Natural killer cell (primary cell): ENCODE data around the gene DCX. TPM values are rescaled to one million over a fixed set of nuclear protein-coding genes. Genes with fewer than 3 reads are reported as not detected.

ENCODE experiments used
- ATAC-seq, 3 donors: fragments of 150-1000 bp in 2 of 3; fragments of 200-7000 bp in 1 of 3; cut with Tn5 transposase; 1 replicate in 1 of 3; 2 replicates in 2 of 3; pipeline ENCODE4 v1.10.0; 2021; ENCODE audit warnings: mild to moderate bottlenecking in 2 of 3, moderate library complexity in 2 of 3
- DNase-seq, 2 donors: peaks; one replicate each; pipeline versions ENCODE4 v3.0.0 to v3.0.0-alpha.2; 2013 to 2021; ENCODE audit warnings: mixed read lengths in 1 of 2
- H3K27ac ChIP-seq: one replicate; pipeline ENCODE4 v1.5.1; 2013; ENCODE audit warnings: mild to moderate bottlenecking, low read length
- H3K27me3 ChIP-seq: one replicate; pipeline ENCODE4 v1.6.1; 2013; ENCODE audit warnings: low read length; ENCODE audit not compliant: control insufficient read depth, insufficient read depth
- H3K36me3 ChIP-seq: one replicate; pipeline ENCODE4 v1.6.1; 2013; ENCODE audit warnings: low read length; ENCODE audit not compliant: control insufficient read depth, insufficient read depth
- H3K4me1 ChIP-seq: one replicate; pipeline ENCODE4 v1.6.1; 2013; ENCODE audit warnings: low read length; ENCODE audit not compliant: control insufficient read depth, insufficient read depth
- H3K4me3 ChIP-seq: one replicate; pipeline ENCODE4 v1.5.1; 2013; ENCODE audit warnings: low read length
- H3K9me3 ChIP-seq: one replicate; pipeline ENCODE4 v1.6.1; 2013; ENCODE audit warnings: low read length; ENCODE audit not compliant: control insufficient read depth, insufficient read depth
- H3K27ac Mint-ChIP-seq, 2 donors: one replicate each; pipeline ENCODE4 v1.8.0; 2022; ENCODE audit warnings: mild to moderate bottlenecking in 2 of 2, mixed read lengths in 2 of 2, moderate library complexity in 1 of 2
- H3K27me3 Mint-ChIP-seq, 2 donors: one replicate each; pipeline ENCODE4 v1.8.0; 2022; ENCODE audit warnings: low read depth in 2 of 2, mixed read lengths in 2 of 2
- H3K36me3 Mint-ChIP-seq: one replicate; pipeline ENCODE4 v1.8.0; 2022; ENCODE audit warnings: mixed read lengths
- H3K4me1 Mint-ChIP-seq, 2 donors: one replicate each; pipeline ENCODE4 v1.8.0; 2022; ENCODE audit warnings: mixed read lengths in 2 of 2
- H3K4me3 Mint-ChIP-seq: one replicate; pipeline ENCODE4 v1.8.0; 2022; ENCODE audit warnings: mild to moderate bottlenecking, moderate library complexity, mixed read lengths
- H3K9me3 Mint-ChIP-seq, 2 donors: one replicate each; pipeline ENCODE4 v1.8.0; 2022; ENCODE audit warnings: mixed read lengths in 2 of 2
- CTCF ChIP-seq: fragments of 200-600 bp; IDR thresholded peaks from one replicate; pipeline ENCODE4 v1.8.0; 2022; ENCODE audit warnings: antibody characterized with exemption
- WGBS: methylation state at CpG from one replicate; pipeline ENCODE4 v1.1.7; 2013; ENCODE audit warnings: missing lambda C conversion rate; ENCODE audit not compliant: insufficient coverage; 5-methylcytosine and 5-hydroxymethylcytosine counted together
- intact Hi-C: fragments of 100-400 bp; cut with micrococcal nuclease; formaldehyde crosslinking; loops from one replicate; pipeline ENCODE4 v1.14.2; 2022
- total RNA-seq, 4 donors: library from RNA; stranded (reverse); fragments of 120-200 nt in 1 of 4; gene quantifications; one replicate each; pipeline versions ENCODE4 v1.2.3 to v1.2.4, GENCODE V29; 2013 to 2022

DCX gene
- total RNA-seq, 3 donors from 2014 or later (not counting 1 experiment from before 2014, with no cell fraction given): not detected

DNA sequence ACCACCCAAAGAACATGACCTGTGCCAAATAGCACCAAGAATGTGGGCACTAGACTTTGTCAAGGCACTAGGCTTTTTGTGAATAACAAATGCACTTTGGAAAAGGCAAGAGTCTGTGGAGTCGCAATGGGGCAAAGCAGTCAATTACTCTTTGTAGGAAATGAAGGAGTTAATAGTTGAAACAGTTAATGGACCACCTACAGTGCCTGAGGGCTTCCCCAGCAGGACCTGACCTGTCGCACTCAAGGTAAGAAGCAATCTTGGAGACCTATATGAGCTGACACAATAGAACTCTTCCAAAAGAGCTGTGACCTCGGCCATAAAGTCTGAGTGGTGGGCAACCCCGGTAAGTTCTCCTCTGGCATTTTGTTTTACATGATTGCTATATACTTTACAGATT is 92.5 kb downstream of the DCX start:
- H3K27ac Mint-ChIP-seq: no peak overlapping the region
- no peak overlapping the region for H3K27ac ChIP-seq
- no peak overlapping the region for H3K4me3 ChIP-seq
- H3K27me3 Mint-ChIP-seq: no peaks in the 10 kb centered on the region
- peaks cover 0 to 3% of the 10 kb centered on the region in 2 donors for H3K9me3 Mint-ChIP-seq
- no peak overlapping the region for H3K4me3 Mint-ChIP-seq
- no peaks in the 10 kb centered on the region for H3K36me3 ChIP-seq
- WGBS: 65% methylated on average over 4 of the region's 4 CpGs
- H3K4me1 Mint-ChIP-seq: no peaks in the 10 kb centered on the region
- H3K4me1 ChIP-seq: no peaks in the 10 kb centered on the region
- no peak for ATAC-seq
- no peaks in the 10 kb centered on the region for H3K36me3 Mint-ChIP-seq
- no peak for DNase-seq
- H3K27me3 ChIP-seq: no peaks in the 10 kb centered on the region
- intact Hi-C loops: no loop called here
- TF ChIP-seq CTCF: no peak
- no peaks in the 10 kb centered on the region for H3K9me3 ChIP-seq

DNA sequence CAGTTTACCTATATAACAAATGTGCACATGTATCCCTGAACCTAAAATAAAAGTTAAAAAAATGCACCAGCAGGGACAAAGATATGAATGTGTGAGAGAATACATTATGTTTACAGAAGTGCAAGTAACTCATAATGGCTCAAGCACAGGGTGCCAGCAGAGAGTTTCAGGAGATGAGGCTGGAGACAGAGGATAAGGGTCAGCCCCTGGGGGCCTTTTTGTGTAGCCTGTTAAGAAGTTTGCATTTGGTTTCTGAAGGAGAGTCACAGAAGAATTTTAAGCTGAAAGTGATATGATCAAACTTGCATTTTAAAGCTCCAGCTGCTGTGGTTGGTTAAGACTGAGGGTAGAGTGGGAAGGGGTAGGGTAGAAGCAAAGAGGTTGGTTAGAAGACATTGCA is 93.1 kb downstream of the DCX start:
- Mint-ChIP-seq H3K27ac (no peak overlapping the region), H3K27me3 (no peaks in the 10 kb centered on the region), H3K36me3 (no peaks in the 10 kb centered on the region), H3K4me1 (no peaks in the 10 kb centered on the region), H3K4me3 (no peak overlapping the region), H3K9me3 (peaks cover 0 to 3% of the 10 kb centered on the region in 2 donors)
- H3K4me3 ChIP-seq: no peak overlapping the region
- no peaks in the 10 kb centered on the region for H3K36me3 ChIP-seq
- no peak overlapping the region for H3K27ac ChIP-seq
- no peak for ATAC-seq
- TF ChIP-seq CTCF: no peak
- DNase-seq: no peak
- H3K4me1 ChIP-seq: no peaks in the 10 kb centered on the region
- no peaks in the 10 kb centered on the region for H3K9me3 ChIP-seq
- no peaks in the 10 kb centered on the region for H3K27me3 ChIP-seq
- intact Hi-C loops: no loop called here

- Mint-ChIP-seq H3K9me3 (peaks cover 0 to 6% of the 10 kb centered on the region in 2 donors), H3K36me3 (no peaks in the 10 kb centered on the region), H3K4me3 (no peak overlapping the region), H3K27me3 (peaks cover 0 to 12% of the 10 kb centered on the region in 2 donors), H3K4me1 (no peaks in the 10 kb centered on the region), H3K27ac (no peak overlapping the region)
- H3K27ac ChIP-seq: no peak overlapping the region
- intact Hi-C loops: no loop called here
- H3K9me3 ChIP-seq: no peaks in the 10 kb centered on the region
- WGBS: 96% methylated on average over 2 of the region's 2 CpGs
- DNase-seq (no peak), ATAC-seq (no peak)
- H3K4me3 ChIP-seq: no peak overlapping the region
- H3K4me1 ChIP-seq: no peaks in the 10 kb centered on the region
- no peaks in the 10 kb centered on the region for H3K27me3 ChIP-seq
- H3K36me3 ChIP-seq: no peaks in the 10 kb centered on the region
- TF ChIP-seq CTCF: no peak
Observed at GRCh38 chrX:111309083-111309482, 102.9 kb downstream of the DCX start.

- Mint-ChIP-seq H3K4me3 (no peak overlapping the region), H3K27ac (no peak overlapping the region), H3K9me3 (peaks cover 0 to 3% of the 10 kb centered on the region in 2 donors), H3K36me3 (no peaks in the 10 kb centered on the region), H3K4me1 (no peaks in the 10 kb centered on the region), H3K27me3 (peaks cover 0 to 12% of the 10 kb centered on the region in 2 donors)
- no peak for ATAC-seq
- no peaks in the 10 kb centered on the region for H3K36me3 ChIP-seq
- no peaks in the 10 kb centered on the region for H3K4me1 ChIP-seq
- no peak overlapping the region for H3K4me3 ChIP-seq
- no peak overlapping the region for H3K27ac ChIP-seq
- no peak for TF ChIP-seq CTCF
- intact Hi-C loops: no loop called here
- no peaks in the 10 kb centered on the region for H3K9me3 ChIP-seq
- no CpG with 5 or more reads among the region's 3 CpGs for WGBS
- DNase-seq: no peak
- no peaks in the 10 kb centered on the region for H3K27me3 ChIP-seq
Observed at GRCh38 chrX:111308039-111308438, 104.0 kb downstream of the DCX start.
